ENCODE data around the gene INS.
A peak's percentile ranks its signal among the peaks of the same experiment; 100 is the strongest.

The INS gene

DNA sequence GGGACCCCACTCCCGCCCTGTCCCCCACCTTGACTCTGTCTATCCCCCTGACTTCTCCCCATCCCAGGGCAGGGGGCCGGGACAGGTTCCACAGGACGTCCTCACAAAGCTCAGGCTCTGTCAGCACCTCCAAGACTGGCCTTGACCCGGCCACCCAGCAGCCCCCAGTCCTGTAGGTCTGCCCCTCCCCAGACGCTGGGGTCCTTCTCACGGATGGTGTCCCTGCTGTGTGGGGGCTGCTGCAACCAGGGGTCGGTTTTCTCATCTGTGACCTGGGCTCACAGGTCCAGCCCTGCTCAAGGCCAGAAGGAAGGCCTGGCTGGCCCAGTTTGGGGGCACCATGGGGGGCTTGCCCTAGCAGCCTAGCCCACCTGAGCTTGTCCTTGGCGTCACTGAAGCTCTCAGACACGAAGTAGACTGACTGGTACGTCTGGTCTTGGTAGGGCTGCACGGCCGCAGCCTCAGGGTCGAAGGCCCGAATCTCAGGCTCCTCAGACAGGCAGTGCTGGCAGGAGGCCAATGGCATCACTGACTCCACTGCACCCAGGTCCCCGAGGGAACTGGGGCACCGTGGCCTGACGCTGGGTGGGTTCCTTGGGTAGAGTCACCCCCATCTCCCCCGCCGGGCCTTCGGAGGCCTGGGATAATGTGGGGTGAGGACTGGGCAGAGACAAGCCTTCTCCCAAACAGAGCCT, 4.0 kb upstream of the INS start:
- no peak for DNase-seq (ENCODE audit: low read depth)

DNA sequence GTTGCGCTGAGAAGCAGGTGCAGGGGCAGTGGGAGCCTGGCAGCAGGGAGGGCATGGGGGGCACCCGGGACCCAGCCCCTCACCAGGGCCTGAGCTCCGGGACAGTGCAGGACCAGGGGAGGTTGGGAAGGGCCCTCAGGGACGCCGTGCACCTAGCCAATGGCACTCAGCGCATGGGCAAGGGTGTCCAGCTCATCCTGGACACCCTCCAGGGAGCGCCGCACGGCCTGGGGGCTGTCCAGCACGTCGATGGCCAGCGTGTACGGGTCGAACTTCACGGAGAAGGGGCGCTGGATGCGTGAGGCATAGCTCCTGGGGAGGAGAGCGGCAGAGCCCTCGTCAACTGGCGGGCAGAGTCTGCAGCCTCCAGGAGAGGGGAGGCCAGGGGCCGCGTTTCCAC, 3.1 kb upstream of the INS start:
- DNase-seq (ENCODE audit: low read depth), result no peak

DNA sequence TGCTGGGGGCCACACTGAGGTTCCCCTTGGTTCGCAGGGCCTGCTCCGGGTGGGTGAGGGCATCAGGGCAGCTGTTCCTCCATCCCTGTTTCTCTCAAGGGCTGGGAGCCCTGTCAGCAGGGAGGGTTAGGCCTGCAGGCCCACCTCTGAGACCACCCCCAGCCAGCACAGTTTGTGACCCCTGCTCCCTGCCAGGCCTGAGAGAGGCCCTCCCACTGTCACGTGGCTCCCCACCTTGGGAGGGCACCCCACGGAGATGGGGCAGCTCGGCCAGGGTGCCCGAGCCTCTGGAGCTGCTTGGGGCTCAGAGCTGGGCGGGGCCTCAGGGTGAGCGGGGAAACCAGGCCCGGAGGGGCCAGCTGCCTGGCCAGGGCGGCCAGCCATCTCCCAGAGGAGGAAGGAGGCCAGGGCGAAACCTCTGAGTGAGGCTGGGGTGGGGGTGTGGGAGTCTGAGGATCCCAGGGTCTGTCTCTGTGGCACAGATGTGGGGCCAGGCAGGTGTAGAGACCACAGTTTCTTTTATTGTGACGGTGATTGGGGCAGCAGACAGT, 2.5 kb upstream of the INS start:
- DNase-seq (ENCODE audit: low read depth), result no peak

DNA sequence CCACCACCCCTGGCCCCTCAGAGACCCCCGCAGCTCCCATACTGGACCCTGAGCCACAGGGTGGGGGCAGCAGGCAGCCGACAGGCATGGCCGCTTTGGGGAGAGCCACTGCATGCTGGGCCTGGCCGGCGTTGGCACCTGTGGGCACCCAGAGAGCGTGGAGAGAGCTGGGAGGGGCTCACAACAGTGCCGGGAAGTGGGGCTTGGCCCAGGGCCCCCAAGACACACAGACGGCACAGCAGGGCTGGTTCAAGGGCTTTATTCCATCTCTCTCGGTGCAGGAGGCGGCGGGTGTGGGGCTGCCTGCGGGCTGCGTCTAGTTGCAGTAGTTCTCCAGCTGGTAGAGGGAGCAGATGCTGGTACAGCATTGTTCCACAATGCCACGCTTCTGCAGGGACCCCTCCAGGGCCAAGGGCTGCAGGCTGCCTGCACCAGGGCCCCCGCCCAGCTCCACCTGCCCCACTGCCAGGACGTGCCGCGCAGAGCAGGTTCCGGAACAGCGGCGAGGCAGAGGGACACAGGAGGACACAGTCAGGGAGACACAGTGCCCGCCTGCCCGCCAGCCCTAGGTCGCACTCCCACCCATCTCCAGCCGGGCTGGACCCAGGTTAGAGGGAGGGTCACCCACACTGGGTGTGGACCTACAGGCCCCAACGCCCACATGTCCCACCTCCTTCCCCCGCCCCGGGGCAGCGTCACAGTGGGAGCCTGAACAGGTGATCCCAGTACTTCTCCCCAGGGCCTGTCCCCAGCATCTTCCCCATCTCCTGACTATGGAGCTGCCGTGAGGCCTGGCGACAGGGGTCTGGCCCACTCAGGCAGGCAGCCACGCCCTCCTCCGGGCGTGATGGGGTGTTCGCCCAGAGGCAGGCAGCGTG, 1.2 kb downstream of the INS start:
- DNase-seq (ENCODE audit: low read depth), result no peak

DNA sequence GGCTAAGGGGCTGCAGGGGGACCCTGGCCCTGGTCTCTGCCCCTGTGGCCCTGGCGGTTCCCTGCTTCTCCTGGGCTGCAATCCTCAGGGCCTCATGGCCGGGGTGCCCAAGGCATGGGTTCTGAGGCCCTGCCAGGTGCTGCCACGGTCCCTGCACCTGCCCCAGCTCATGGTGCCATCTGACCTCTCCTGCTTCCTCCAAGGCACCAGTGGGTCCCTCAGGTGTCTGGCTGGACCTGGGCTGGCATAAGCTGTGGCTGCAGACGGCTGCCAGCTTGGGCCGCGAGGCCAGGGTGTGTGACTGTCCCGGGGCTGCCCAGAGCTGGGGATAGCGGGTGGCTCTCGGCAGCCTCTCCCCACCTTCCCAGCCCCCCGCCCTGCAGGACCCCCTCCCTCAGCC, 2.0 kb downstream of the INS start:
- DNase-seq (ENCODE audit: low read depth), result no peak

DNA sequence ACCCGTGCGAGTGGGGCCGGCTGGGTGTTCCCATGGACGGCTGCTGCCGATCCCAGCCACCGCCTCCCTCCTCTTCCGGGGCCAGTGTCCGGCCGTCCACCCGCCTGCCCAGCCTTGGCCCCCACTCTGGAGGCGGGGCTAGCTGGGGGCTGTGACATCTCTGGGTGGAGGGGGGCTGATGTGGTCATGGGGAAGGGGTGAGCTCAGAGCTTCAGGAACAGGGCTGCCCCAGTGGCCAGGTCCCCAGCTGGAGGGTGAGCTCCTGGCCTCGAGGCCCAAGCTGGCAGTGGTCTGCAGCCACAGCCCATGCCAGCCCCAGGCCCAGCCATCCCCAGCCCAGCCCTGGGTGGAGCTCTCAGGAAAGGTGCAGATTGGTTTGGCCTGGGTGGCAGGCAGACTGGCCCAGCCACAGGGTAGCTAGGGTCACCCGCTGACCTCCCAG, 2.7 kb downstream of the INS start:
- DNase-seq (ENCODE audit: low read depth), result no peak

- DNase-seq (ENCODE audit: low read depth), result no peak
These were observed 3.5 kb downstream of the INS start for GRCh38 chr11:2157294-2158040.

GRCh38 chr11:2156416-2157182, 4.4 kb downstream of the INS start:
- peak; percentile 39 for DNase-seq (ENCODE audit: low read depth)

DNA sequence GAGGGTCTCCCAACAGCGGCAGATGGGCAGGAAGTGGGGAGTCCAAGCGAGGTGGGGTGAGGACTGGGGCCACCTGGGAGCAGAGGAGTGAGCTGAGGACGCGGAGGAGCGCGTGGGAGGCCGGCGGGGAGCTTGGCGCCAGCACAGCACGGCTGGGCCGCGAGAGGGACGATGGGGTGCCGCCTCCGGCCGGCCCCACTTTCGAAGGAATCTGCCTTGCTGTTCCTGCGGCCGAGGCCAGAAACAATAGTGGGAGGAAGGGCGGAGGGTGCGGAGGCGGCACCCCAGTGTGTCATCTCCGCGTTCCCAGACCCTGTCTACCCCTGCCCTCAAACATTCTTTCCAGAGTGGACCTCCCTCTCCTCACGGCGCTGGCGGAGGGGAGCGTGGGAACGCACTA, 5.5 kb downstream of the INS start:
- no peak for DNase-seq (ENCODE audit: low read depth)

GRCh38 chr11:2154889-2155288, 6.1 kb downstream of the INS start:
- no peak for DNase-seq (ENCODE audit: low read depth)

GRCh38 chr11:2154195-2154585, 6.8 kb downstream of the INS start:
- no peak for DNase-seq (ENCODE audit: low read depth)

DNA sequence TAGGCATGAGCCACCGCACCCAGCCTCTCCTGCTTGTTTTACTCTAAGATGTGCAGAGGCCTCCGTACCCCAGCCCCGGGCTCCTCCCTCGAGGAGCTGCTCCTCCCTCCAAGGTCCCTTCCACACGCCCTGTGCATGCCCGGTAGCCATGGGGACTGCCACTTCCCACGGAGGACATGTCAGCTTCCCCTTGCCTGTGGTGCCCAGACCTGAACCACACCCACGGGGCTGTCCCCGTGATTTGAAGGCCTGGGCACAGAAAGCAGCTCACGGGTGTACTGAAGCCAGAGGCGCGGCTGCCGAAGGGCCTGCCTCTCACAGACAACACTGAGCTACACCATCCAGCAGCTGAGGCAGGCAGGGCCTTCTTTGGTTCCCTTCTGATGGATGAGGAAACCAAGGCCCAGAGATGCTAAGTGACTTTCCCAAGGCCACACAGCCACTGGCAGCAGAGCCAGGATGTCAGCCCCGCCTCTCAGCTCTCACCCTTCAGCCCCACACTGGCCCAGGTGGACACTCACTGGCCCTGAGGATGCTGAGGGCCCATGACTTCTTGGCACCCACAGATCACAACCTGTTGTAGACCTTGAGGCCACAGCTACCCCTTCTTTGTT, 7.3 kb downstream of the INS start:
- DNase-seq (ENCODE audit: low read depth), result no peak

DNA sequence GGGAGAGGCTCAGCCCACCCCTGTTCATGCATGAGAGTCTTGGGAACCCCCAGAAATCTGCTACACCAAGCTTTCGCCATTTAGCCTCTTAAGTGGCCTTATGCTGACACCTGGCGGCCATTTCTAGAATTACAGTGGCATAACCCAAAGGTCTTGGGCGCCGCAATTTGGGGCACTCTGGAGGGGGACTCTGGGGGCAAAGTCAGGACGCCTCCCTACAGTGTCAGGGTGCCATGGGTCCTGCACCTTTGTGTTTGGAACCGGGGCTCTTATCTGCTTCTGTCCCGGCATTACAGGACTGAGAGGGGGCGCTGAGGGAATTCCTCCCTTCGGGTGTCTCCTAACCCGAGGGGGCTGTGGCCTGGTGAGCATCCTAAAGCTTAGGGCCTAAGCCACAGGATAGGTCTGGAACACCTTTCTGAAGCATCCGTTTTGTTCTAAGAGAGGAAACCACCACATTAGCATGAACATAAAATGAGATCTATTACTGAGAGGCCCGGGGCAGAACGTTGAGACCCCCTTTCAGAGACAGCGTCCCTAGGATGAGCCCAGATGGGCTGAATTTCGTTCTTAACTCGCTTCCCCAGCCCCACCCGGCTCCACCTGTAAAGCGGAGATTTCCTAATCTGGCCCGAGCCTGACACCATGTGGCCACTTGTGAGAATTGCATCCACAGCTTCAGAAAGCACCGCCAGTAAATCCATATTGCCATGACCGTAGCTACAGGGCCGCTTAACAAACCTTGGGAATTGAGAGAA, 9.3 kb downstream of the INS start:
- DNase-seq (ENCODE audit: low read depth), result peak; percentile 69

DNA sequence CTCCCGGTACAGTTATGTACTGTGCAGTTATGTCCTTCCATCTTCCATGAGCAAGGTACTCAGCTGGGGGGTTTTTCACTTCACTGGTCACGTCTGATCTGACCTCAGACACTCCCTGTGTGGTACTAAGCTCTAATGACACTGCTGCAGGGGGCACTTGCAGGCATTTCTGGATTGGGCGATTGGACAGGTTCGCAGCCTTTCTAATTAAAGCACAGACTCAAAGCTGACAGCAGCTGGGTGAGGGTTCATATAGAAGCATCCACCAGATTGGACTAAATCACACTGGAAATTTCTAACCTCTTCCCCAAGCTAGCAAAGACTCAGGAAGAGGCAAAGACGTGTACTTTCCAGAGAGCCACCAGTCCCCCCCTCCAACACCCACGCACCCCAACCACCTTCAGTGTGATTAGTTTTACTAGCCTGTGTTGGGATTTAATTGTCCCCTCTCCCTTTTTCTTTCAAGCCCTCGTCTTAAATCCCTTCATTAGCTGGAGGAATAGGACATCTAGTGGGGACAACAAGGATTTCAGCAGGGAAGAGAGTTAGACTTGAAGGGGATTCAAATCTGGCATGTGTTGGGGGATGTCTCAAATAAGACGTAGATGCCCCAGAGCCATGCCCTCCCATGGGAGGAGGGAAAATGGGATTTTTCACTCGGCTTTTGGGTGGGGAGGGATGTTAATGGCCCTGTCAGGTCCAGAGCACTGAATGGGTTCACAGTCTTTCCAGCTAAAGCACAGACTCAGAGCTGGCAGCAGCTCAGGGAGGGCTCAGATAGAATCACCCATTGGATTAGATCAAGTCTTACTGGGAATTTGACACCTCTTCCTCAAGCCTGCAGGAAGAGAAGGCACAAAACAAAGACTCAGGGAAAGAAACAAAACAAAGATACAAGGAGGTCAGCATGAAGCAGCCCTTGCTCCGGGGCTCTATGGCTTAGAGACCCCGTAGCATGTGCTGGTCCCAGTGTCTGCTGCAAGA, 10.9 kb downstream of the INS start:
- DNase-seq (ENCODE audit: low read depth), result no peak

DNA sequence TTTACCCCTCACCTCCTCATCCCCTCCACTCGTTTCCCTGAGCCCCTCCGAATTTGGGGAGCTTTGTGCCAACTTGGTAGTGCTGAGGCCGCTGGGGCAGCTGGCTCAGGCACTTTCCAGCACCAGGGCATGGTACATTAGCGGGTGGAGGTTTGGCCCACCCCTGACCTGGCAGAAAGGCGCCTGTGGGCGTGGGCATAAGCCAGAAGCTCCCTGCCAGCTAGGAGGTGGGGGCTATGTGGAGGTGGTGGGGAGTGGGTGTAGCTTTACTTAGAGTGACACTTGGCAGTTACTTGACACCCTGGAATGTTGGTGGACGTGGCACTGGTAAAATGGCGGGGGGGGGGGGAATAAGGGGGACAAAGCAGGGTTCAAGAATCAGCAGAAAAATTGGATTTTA, 11.5 kb downstream of the INS start:
- DNase-seq (ENCODE audit: low read depth), result no peak

- DNase-seq (ENCODE audit: low read depth), result no peak
These were observed 12.4 kb downstream of the INS start for GRCh38 chr11:2148595-2148994.

GRCh38 chr11:2147391-2147790, 13.6 kb downstream of the INS start:
- no peak for DNase-seq (ENCODE audit: low read depth)

GRCh38 chr11:2146051-2146450, 15.0 kb downstream of the INS start:
- DNase-seq (ENCODE audit: low read depth), result no peak

GRCh38 chr11:2144544-2145248, 16.3 kb downstream of the INS start:
- DNase-seq (ENCODE audit: low read depth), result no peak

Data from activated T-cell treated with anti-CD3 and anti-CD28 coated beads for 24 hours (primary cell).